Heart left ventricle (tissue), 16 donors: ENCODE measurements around the gene PRR5L. TPM values are rescaled to one million over a fixed set of nuclear protein-coding genes. Genes with fewer than 3 reads are reported as not detected.

Experiments
- ATAC-seq, 4 donors: fragments of 200-7000 bp; cut with Tn5 transposase; one replicate each; pipeline ENCODE4 v1.9.1; 2020 to 2022; ENCODE audit warnings: moderate library complexity in 4 of 4, mild to moderate bottlenecking in 3 of 4, moderate number of reproducible peaks in 1 of 4
- DNase-seq, 5 donors: peaks; one replicate each; pipeline ENCODE4 v3.0.0-alpha.2; 2020
- H3K27ac ChIP-seq, 12 donors: fragments of 200-600 bp; sonication (generic) in 4 of 12; one replicate each; pipeline versions ENCODE4 v1.5.0 to v1.8.0; 2016 to 2022; ENCODE audit warnings: mild to moderate bottlenecking in 2 of 12
- H3K27me3 ChIP-seq, 9 donors: fragments of 200-600 bp; sonication (generic) in 2 of 9; one replicate each; pipeline versions ENCODE4 v1.5.1 to v1.8.0; 2016 to 2022; ENCODE audit warnings: mild to moderate bottlenecking in 3 of 9
- H3K36me3 ChIP-seq, 9 donors: fragments of 200-600 bp; sonication (generic) in 2 of 9; one replicate each; pipeline versions ENCODE4 v1.5.0 to v1.8.0; 2018 to 2022; ENCODE audit warnings: mild to moderate bottlenecking in 2 of 9
- H3K4me1 ChIP-seq, 12 donors: fragments of 200-600 bp; sonication (generic) in 4 of 12; one replicate each; pipeline versions ENCODE4 v1.5.0 to v1.8.0; 2016 to 2022; ENCODE audit warnings: mild to moderate bottlenecking in 3 of 12
- H3K4me3 ChIP-seq, 12 donors: fragments of 200-600 bp; sonication (generic) in 4 of 12; one replicate each; pipeline versions ENCODE4 v1.5.0 to v1.8.0; 2017 to 2022; ENCODE audit warnings: mild to moderate bottlenecking in 9 of 12, moderate library complexity in 4 of 12
- H3K9me3 ChIP-seq, 12 donors: fragments of 200-600 bp; sonication (generic) in 4 of 12; one replicate each; pipeline versions ENCODE4 v1.5.0 to v1.8.0; 2016 to 2022; ENCODE audit warnings: mild to moderate bottlenecking in 1 of 12
- POLR2A ChIP-seq, 2 donors: fragments of 450-650 bp; IDR thresholded peaks; one replicate each; pipeline ENCODE4 v1.6.1; 2017; ENCODE audit warnings: antibody characterized with exemption in 2 of 2, mild to moderate bottlenecking in 2 of 2, moderate library complexity in 2 of 2
- WGBS, 4 donors: extraction: QIAGEN DNeasy Blood & Tissue Kit in 2 of 4; methylation state at CpG; one replicate each; pipeline versions ENCODE4 v1.1.5 to v1.1.7; 2013 to 2018; 5-methylcytosine and 5-hydroxymethylcytosine counted together
- intact Hi-C, 10 donors: fragments of 100-400 bp; cut with DNase I; formaldehyde crosslinking; loops; one replicate each; pipeline versions ENCODE4 v1.11.1 to v1.14.2; 2022
- polyA plus RNA-seq, 2 donors: library from polyadenylated mRNA; stranded (reverse); fragments of 200-250 nt; gene quantifications; one replicate each; pipeline ENCODE4 v1.2.3, GENCODE V29; 2013
- total RNA-seq, 9 donors: library from RNA; depleted of rRNA in 2 of 9; stranded (reverse); fragments of >200 nt in 2 of 9; fragmentation: NEBNext Ultra II Directional in 3 of 9; extraction: Animal tissue kit (Norgen Biotek cat#: 25700) in 3 of 9; gene quantifications; one replicate each; pipeline versions ENCODE4 v1.1.0 to v1.2.4, GENCODE V29; 2016 to 2023
- TF ChIP-seq, protein P1 (sequence below), 12 donors: fragments of 200-600 bp; sonication (generic) in 4 of 12; IDR thresholded peaks; one replicate each; pipeline versions ENCODE4 v1.5.0 to v1.8.0; 2018 to 2022; ENCODE audit warnings: antibody characterized with exemption in 12 of 12, mild to moderate bottlenecking in 5 of 12
- donor health status: ischemic (EF 13 %, LVEDD 7.1; RV severe dilation, severe dysfunction).
- donor health status: healthy with polysubstance abuse.
- donor health status: DM: no; HTN: yes; CAD: no.
- donor health status: DM: no; HTN: no; CAD: no.
- donor health status: ischemic (EF 25% LVEDD 6.9; RV normal size, moderate dysfunction).
- donor health status: ischemic (EF 25% LVEDD 5.7; RV mildly dilated, moderate dysfunction).
- donor health status: healthy.
- donor health status: DM: yes; HTN: yes; CAD: no.
- donor health status: ischemic (EF 35%, LVEDD 5.7; RV mildly dilated, moderate dysfunction).
- donor health status: nonischemic (EF 11% LVEDD 7.7; RV severe dilation, severe dysfunction).
- donor health status: DM: yes; HTN: yes; CAD: no.
- donor health status: PGD.
- donor health status: ischemic (EF 29% LVEDD 5.4; RV normal size, mild dysfunction).
- donor health status: nonischemic (EF 23%, LVEDD 6.1; RV moderate dilation, normal function).

Gene PRR5L
- total and polyA plus RNA-seq, 11 donors, result 0.61 to 17.8 (median 3.1) TPM

DNA sequence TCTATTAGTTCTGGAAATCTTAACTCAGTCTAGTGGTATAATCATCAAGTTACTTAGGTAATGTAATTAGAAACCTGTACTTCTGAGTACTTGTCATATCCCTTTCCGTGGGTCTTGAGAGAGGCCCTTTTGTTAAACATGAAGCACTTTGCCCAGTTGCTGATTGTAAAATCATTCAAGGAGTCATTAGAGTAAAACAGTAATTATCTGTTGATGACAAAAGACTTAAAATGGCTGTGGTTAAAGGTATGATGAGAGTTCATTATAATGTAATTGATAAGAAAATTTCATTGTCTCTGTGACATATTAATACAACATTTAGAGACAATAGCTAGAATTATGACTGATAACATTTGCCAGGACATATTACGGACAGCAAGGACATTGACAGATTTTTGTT lies 34.3 kb downstream of the PRR5L start:
- intact Hi-C loops, result no loop called here
- Histone ChIP-seq H3K4me3 (no peak overlapping the region), H3K9me3 (no peaks in the 10 kb centered on the region), H3K27ac (no peak overlapping the region), H3K27me3 (no peaks in the 10 kb centered on the region), H3K4me1 (no peaks in the 10 kb centered on the region), H3K36me3 (no peaks in the 10 kb centered on the region)
- ATAC-seq (no peak), DNase-seq (no peak)
- TF ChIP-seq, protein P1, sequence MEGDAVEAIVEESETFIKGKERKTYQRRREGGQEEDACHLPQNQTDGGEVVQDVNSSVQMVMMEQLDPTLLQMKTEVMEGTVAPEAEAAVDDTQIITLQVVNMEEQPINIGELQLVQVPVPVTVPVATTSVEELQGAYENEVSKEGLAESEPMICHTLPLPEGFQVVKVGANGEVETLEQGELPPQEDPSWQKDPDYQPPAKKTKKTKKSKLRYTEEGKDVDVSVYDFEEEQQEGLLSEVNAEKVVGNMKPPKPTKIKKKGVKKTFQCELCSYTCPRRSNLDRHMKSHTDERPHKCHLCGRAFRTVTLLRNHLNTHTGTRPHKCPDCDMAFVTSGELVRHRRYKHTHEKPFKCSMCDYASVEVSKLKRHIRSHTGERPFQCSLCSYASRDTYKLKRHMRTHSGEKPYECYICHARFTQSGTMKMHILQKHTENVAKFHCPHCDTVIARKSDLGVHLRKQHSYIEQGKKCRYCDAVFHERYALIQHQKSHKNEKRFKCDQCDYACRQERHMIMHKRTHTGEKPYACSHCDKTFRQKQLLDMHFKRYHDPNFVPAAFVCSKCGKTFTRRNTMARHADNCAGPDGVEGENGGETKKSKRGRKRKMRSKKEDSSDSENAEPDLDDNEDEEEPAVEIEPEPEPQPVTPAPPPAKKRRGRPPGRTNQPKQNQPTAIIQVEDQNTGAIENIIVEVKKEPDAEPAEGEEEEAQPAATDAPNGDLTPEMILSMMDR (IDR thresholded peaks at IDR 0.05), result no peak
- no peak for TF ChIP-seq POLR2A (IDR thresholded peaks at IDR 0.05)
- 84 to 87% (median 85%) methylated on average over 2 of the region's 2 CpGs for WGBS, 4 donors

DNA sequence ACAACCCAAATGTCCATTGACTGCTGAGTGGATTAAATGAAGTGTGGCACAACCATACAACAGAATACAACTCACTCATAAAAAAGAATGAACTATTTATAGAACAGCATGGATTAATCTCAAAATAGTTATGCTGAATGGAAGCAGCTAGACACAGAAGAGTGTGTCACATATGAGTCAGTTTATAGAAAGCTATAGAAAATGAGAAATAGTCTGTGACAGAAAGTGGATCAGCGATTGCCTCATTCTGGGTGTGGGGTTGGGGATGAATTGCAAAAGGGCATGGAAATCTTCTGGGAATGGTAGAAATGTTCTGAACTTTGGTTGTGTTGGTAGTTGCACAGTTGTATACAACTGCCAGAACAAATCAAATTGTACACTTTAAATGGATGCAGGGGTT lies 37.4 kb downstream of the PRR5L start:
- ATAC-seq, result no peak
- Histone ChIP-seq H3K27me3 (no peaks in the 10 kb centered on the region), H3K4me1 (no peaks in the 10 kb centered on the region), H3K4me3 (no peak overlapping the region), H3K36me3 (no peaks in the 10 kb centered on the region), H3K9me3 (no peaks in the 10 kb centered on the region), H3K27ac (no peak overlapping the region)
- no peak for DNase-seq
- TF ChIP-seq, protein P1 (IDR thresholded peaks at IDR 0.05), result no peak
- TF ChIP-seq POLR2A (IDR thresholded peaks at IDR 0.05), result no peak
- WGBS, 4 donors, result 91 to 97% (median 94%) methylated on average over 1 of the region's 1 CpG
- intact Hi-C loops, result no loop called here

DNA sequence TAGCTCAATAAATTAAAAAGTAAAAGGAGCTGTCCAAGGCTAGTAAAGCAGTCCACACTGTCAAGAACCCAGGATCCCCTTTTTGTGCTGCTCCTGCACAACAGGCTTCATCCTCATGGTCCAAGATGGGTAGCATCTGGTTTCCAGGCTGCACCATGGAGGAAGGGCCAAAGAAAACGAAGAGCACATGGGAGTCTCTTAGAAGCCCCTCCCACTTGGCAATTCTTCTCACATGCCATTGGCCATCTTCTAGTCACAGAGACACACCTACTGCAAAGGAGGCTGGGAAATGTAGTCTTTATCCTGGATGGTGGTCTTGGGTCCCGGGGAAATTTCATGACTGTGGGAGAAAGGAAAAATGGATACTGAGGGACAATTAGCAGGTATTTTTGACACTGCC lies 37.8 kb downstream of the PRR5L start:
- Histone ChIP-seq H3K27ac (no peak overlapping the region), H3K36me3 (no peaks in the 10 kb centered on the region), H3K4me1 (no peaks in the 10 kb centered on the region), H3K27me3 (no peaks in the 10 kb centered on the region), H3K4me3 (no peak overlapping the region), H3K9me3 (no peaks in the 10 kb centered on the region)
- DNase-seq (no peak), ATAC-seq (peak in 2 of 4 donors; percentile 49 to 57)
- intact Hi-C loops, result no loop called here
- TF ChIP-seq, protein P1 (IDR thresholded peaks at IDR 0.05), result no peak
- TF ChIP-seq POLR2A (IDR thresholded peaks at IDR 0.05), result no peak
- 41 to 89% (median 49%) methylated on average over 1 to 2 of the region's 2 CpGs for WGBS, 4 donors

DNA sequence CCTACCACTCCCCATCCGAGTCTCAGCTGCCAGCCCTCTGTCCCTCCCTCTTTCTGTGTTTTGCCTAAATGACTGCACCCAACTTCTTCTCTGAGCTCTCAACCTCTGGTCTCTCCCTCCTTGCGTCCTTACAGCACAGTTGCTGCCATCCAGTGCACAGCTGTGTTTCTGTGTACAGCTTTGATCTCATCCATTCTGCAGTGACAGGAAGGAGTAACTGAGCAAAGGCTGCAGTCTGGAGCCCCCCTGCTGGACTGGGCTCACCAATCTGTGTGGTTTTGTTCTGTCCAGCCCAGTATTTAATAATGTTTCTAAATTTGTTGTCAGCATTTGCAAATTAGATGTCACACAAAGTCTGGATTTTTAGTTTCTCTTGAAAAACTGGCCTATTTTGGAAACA lies 43.8 kb downstream of the PRR5L start:
- Histone ChIP-seq H3K27me3 (no peaks in the 10 kb centered on the region), H3K36me3 (no peaks in the 10 kb centered on the region), H3K4me1 (no peaks in the 10 kb centered on the region), H3K4me3 (no peak overlapping the region), H3K9me3 (no peaks in the 10 kb centered on the region), H3K27ac (no peak overlapping the region)
- no peak for ATAC-seq
- 91 to 96% (median 95%) methylated on average over 2 of the region's 2 CpGs for WGBS, 4 donors
- intact Hi-C loops, result no loop called here
- no peak for DNase-seq
- TF ChIP-seq POLR2A (IDR thresholded peaks at IDR 0.05), result no peak
- TF ChIP-seq, protein P1 (IDR thresholded peaks at IDR 0.05), result no peak
